Omental fat pad (tissue), 4 donors: ENCODE measurements around the gene SYNGR3. TPM values are rescaled to one million over a fixed set of nuclear protein-coding genes. Genes with fewer than 3 reads are reported as not detected.
A peak's percentile ranks its signal among the peaks of the same experiment; 100 is the strongest.
"Not testable (repeated sequence)": the region's sequence is repeated elsewhere in the genome, so short reads cannot be mapped to it uniquely, and the experiment has no call there.

Experiments
- ATAC-seq: fragments of 150-250 bp; one replicate; pipeline ENCODE4 v1.9.1; 2016; ENCODE audit warnings: mild to moderate bottlenecking, moderate library complexity; ENCODE audit not compliant: low FRiP score
- DNase-seq: peaks from one replicate; pipeline ENCODE4 v3.0.0-alpha.2; 2019; ENCODE audit warnings: low spot score
- CTCF ChIP-seq, 3 donors: fragments of 450-650 bp; IDR thresholded peaks; one replicate each; pipeline ENCODE4 v1.5.1; 2016 to 2017; ENCODE audit warnings: antibody characterized with exemption in 3 of 3, mild to moderate bottlenecking in 3 of 3, moderate library complexity in 2 of 3
- total RNA-seq, 4 donors: library from RNA; depleted of rRNA; stranded (reverse); fragments of >200 nt; gene quantifications; one replicate each; pipeline ENCODE4 v1.1.0, GENCODE V29; 2016

The SYNGR3 gene
- total RNA-seq, 4 donors from 2014 or later: 0.28 to 1.6 TPM; not detected in 2

- no peak for DNase-seq
These were observed 18.9 kb downstream of the SYNGR3 start for GRCh38 chr16:2008631-2009163.

GRCh38 chr16:2009164-2009711 is 19.5 kb downstream of the SYNGR3 start:
- DNase-seq: no peak
- TF ChIP-seq CTCF (IDR thresholded peaks at IDR 0.05): no peak
- ATAC-seq: no peak

More at GRCh38 chr16:2008631-2009163, 18.9 kb downstream of the SYNGR3 start:
- peak; percentile 8 for ATAC-seq
- no peak for TF ChIP-seq CTCF (IDR thresholded peaks at IDR 0.05)

GRCh38 chr16:2009791-2010510 is 20.2 kb downstream of the SYNGR3 start, which contains the start of gene ZNF598:
Gene ZNF598, minus strand, starts transcription at chr16:2009821.
- DNase-seq (no peak), ATAC-seq (peak; percentile 75)
- no peak for TF ChIP-seq CTCF (IDR thresholded peaks at IDR 0.05)

GRCh38 chr16:2011726-2012125 is 22.0 kb downstream of the SYNGR3 start:
- not testable (repeated sequence) for ATAC-seq, DNase-seq

- TF ChIP-seq CTCF (IDR thresholded peaks at IDR 0.05): no peak
These were observed 23.8 kb downstream of the SYNGR3 start for GRCh38 chr16:2013527-2013926.

GRCh38 chr16:2015117-2015946 is 25.6 kb downstream of the SYNGR3 start:
- ATAC-seq (no peak), DNase-seq (no peak)
- no peak for TF ChIP-seq CTCF (IDR thresholded peaks at IDR 0.05)

More at GRCh38 chr16:2013527-2013926, 23.8 kb downstream of the SYNGR3 start:
- DNase-seq (no peak), ATAC-seq (no peak)

- no peak for ATAC-seq
- DNase-seq: no peak
- no peak for TF ChIP-seq CTCF (IDR thresholded peaks at IDR 0.05)
These were observed 26.1 kb downstream of the SYNGR3 start for GRCh38 chr16:2015947-2016208.
